ENCODE results near the gene FEM1C. TPM values are rescaled to one million over a fixed set of nuclear protein-coding genes. Genes with fewer than 3 reads are reported as not detected.

The FEM1C gene
- total RNA-seq, 2 donors from 2014 or later, result 21.3 to 26.0 TPM

DNA sequence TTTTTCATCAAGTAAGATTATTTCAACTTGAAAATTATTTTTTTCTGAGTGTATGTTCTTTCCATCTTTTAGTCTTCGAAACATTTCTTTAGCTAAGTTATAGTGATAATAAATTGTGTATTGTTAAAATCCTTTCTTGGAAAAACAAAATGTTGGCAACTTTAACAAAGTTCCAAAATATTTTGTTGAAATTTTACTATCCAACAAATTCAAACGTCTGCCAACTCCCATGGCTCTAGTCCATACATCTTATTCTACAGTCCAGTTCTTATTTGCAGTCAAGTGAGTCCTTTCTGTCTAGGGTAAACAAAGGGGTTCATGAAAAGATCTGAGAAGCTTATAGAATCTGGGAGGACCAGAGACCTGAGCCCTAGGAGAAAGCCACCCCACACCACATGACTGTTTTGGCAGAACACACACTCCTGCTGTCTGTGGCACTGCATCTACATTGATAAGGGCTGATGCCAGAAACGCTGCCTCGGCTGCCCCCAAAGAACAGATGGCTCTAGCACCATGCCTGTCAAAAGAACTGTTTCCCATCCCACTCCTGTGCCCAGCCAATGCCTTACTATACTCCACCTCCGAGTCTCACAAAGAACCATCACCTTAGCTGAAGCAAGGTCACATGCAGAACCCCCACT is 47.5 kb downstream of the FEM1C start:
- Histone ChIP-seq H3K9me3 (no peaks in the 10 kb centered on the region), H3K36me3 (no peaks in the 10 kb centered on the region), H3K27ac (no peak overlapping the region), H3K4me3 (no peak overlapping the region), H3K4me1 (peaks cover 0 to 12% of the 10 kb centered on the region in 2 donors), H3K27me3 (no peaks in the 10 kb centered on the region)
- TF ChIP-seq, protein P1, sequence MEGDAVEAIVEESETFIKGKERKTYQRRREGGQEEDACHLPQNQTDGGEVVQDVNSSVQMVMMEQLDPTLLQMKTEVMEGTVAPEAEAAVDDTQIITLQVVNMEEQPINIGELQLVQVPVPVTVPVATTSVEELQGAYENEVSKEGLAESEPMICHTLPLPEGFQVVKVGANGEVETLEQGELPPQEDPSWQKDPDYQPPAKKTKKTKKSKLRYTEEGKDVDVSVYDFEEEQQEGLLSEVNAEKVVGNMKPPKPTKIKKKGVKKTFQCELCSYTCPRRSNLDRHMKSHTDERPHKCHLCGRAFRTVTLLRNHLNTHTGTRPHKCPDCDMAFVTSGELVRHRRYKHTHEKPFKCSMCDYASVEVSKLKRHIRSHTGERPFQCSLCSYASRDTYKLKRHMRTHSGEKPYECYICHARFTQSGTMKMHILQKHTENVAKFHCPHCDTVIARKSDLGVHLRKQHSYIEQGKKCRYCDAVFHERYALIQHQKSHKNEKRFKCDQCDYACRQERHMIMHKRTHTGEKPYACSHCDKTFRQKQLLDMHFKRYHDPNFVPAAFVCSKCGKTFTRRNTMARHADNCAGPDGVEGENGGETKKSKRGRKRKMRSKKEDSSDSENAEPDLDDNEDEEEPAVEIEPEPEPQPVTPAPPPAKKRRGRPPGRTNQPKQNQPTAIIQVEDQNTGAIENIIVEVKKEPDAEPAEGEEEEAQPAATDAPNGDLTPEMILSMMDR (IDR thresholded peaks at IDR 0.05), result no peak
- DNase-seq (ENCODE audit: low spot score), result no peak

DNA sequence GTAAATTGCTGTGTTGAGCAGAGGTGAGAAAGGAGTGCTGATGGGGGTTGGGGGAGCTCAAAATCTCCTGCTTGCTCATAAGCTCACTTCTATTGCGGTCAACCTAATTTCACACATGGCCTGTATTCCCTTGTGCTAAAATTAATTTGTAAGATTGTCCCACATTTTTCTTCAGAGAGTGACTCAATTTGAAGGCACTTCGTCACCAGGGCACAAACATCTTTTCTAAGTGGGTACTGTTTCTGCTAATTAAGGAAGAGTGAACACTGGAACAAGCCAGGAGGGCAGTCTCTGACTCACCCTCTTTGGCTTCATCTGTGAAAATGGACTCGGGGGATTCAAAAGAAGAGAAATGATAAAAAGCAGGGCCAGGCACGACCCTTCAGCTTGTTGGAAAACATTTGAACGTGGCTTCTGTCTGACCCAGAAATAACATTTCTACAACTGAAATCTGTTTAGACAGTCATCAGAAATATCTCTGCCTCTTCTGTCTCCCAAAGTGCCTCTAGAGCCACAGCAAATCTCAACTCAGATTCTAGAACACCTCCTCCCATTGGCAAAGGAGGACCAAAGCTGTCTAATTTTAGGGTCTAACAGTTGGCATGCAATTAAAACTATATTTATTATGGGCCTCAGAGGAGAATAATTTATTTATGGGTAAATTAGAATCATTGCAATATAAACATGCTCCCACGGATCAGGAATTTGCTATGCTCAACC is 49.8 kb downstream of the FEM1C start:
- Histone ChIP-seq H3K4me1 (peaks cover 0 to 12% of the 10 kb centered on the region in 2 donors), H3K27ac (peak overlapping the region in 1 of 2 donors; percentile 64), H3K9me3 (no peaks in the 10 kb centered on the region), H3K36me3 (no peaks in the 10 kb centered on the region), H3K27me3 (no peaks in the 10 kb centered on the region), H3K4me3 (no peak overlapping the region)
- no peak for DNase-seq (ENCODE audit: low spot score)
- TF ChIP-seq, protein P1 (IDR thresholded peaks at IDR 0.05), result no peak

- H3K36me3 ChIP-seq, result no peaks in the 10 kb centered on the region
- TF ChIP-seq, protein P1 (IDR thresholded peaks at IDR 0.05), result no peak
- no peak overlapping the region for H3K4me3 ChIP-seq
- no peaks in the 10 kb centered on the region for H3K9me3 ChIP-seq
- no peaks in the 10 kb centered on the region for H3K27me3 ChIP-seq
- no peak overlapping the region for H3K27ac ChIP-seq
- peaks cover 0 to 12% of the 10 kb centered on the region in 2 donors for H3K4me1 ChIP-seq
- no peak for DNase-seq (ENCODE audit: low spot score)
These were observed 54.0 kb downstream of the FEM1C start for GRCh38 chr5:115490596-115490995.

GRCh38 chr5:115489733-115490132 is 54.8 kb downstream of the FEM1C start:
- Histone ChIP-seq H3K9me3 (no peaks in the 10 kb centered on the region), H3K36me3 (no peaks in the 10 kb centered on the region), H3K4me1 (peaks cover 0 to 8% of the 10 kb centered on the region in 2 donors), H3K27me3 (no peaks in the 10 kb centered on the region), H3K27ac (no peak overlapping the region), H3K4me3 (no peak overlapping the region)
- DNase-seq (ENCODE audit: low spot score), result no peak
- TF ChIP-seq, protein P1 (IDR thresholded peaks at IDR 0.05), result no peak

GRCh38 chr5:115487756-115488155 is 56.8 kb downstream of the FEM1C start:
- Histone ChIP-seq H3K36me3 (no peaks in the 10 kb centered on the region), H3K27me3 (no peaks in the 10 kb centered on the region), H3K27ac (no peak overlapping the region), H3K4me1 (no peaks in the 10 kb centered on the region), H3K9me3 (no peaks in the 10 kb centered on the region), H3K4me3 (no peak overlapping the region)
- TF ChIP-seq, protein P1 (IDR thresholded peaks at IDR 0.05), result no peak
- no peak for DNase-seq (ENCODE audit: low spot score)
